NCI-H1417 (cell line): ENCODE results near the gene QSOX2.
"Not testable (repeated sequence)": the region's sequence is repeated elsewhere in the genome, so short reads cannot be mapped to it uniquely, and the experiment has no call there.

Experiments used
- DNase-seq, 3 experiments: peaks; one replicate each; lab custom pipeline; 2025; lab: John Stamatoyannopoulos, UW

The QSOX2 gene

GRCh38 chr9:136282272-136282861 lies 36.8 kb upstream of the QSOX2 start:
- DNase-seq, result peak in 2 of 3 experiments; percentile 44 to 76

- no peak for DNase-seq
Measured at GRCh38 chr9:136281421-136282271, 36.0 kb upstream of the QSOX2 start.

- no peak for DNase-seq
Measured at GRCh38 chr9:136280535-136281315, 35.1 kb upstream of the QSOX2 start.

- DNase-seq, result no peak
Measured at GRCh38 chr9:136279471-136279870, 33.9 kb upstream of the QSOX2 start.

GRCh38 chr9:136278894-136279293 lies 33.3 kb upstream of the QSOX2 start:
- DNase-seq, result no peak

GRCh38 chr9:136278221-136278620 lies 32.6 kb upstream of the QSOX2 start:
- DNase-seq, result no peak

- DNase-seq, result no peak
Measured at GRCh38 chr9:136277746-136278145, 32.1 kb upstream of the QSOX2 start.

GRCh38 chr9:136276716-136277115 lies 31.1 kb upstream of the QSOX2 start:
- DNase-seq, result no peak

GRCh38 chr9:136275655-136276429 lies 30.2 kb upstream of the QSOX2 start:
- no peak for DNase-seq

GRCh38 chr9:136274786-136275654 lies 29.4 kb upstream of the QSOX2 start:
- DNase-seq, result no peak

- DNase-seq, result no peak
Measured at GRCh38 chr9:136273921-136274785, 28.5 kb upstream of the QSOX2 start.

GRCh38 chr9:136273244-136273865 lies 27.7 kb upstream of the QSOX2 start:
- peak in 1 of 3 experiments; percentile 44 for DNase-seq

- DNase-seq, result no peak
Measured at GRCh38 chr9:136270173-136270705, 24.6 kb upstream of the QSOX2 start.

GRCh38 chr9:136268735-136269134 lies 23.1 kb upstream of the QSOX2 start:
- peak in 1 of 3 experiments; percentile 44 for DNase-seq

GRCh38 chr9:136268318-136268717 lies 22.7 kb upstream of the QSOX2 start:
- DNase-seq, result peak in 2 of 3 experiments; percentile 20 to 51

- peak; percentile 46 to 72 (median 46) for DNase-seq
Measured at GRCh38 chr9:136267261-136268111, 21.9 kb upstream of the QSOX2 start.

GRCh38 chr9:136266641-136267040 lies 21.0 kb upstream of the QSOX2 start:
- not testable (repeated sequence) for DNase-seq
